Central memory CD8-positive, alpha-beta T cell (primary cell): Measurements from ENCODE around the gene ACBD3.
A peak's percentile ranks its signal among the peaks of the same experiment; 100 is the strongest.

Experiments
- ATAC-seq: fragments of 150-1000 bp; cut with Tn5 transposase; replicated peaks from 2 replicates; pipeline ENCODE4 v1.10.0; 2022; ENCODE audit warnings: mild to moderate bottlenecking, moderate FRiP score, moderate number of reproducible peaks; ENCODE audit not compliant: poor library complexity, severe bottlenecking; ENCODE audit errors: extremely low read depth
- DNase-seq, 2 donors: peaks; one replicate each; pipeline ENCODE4 v3.0.0; 2021; ENCODE audit warnings: low spot score in 2 of 2
- H3K27ac Mint-ChIP-seq: one replicate; pipeline ENCODE4 v1.8.0; 2022; ENCODE audit warnings: low read depth, mild to moderate bottlenecking, moderate library complexity, mixed read lengths
- H3K27me3 Mint-ChIP-seq: one replicate; pipeline ENCODE4 v1.8.0; 2022; ENCODE audit warnings: mixed read lengths
- H3K36me3 Mint-ChIP-seq: one replicate; pipeline ENCODE4 v1.8.0; 2022; ENCODE audit warnings: mild to moderate bottlenecking, moderate library complexity, mixed read lengths; ENCODE audit not compliant: insufficient read depth
- H3K4me1 Mint-ChIP-seq: one replicate; pipeline ENCODE4 v1.8.0; 2022; ENCODE audit warnings: mixed read lengths
- H3K4me3 Mint-ChIP-seq: one replicate; pipeline ENCODE4 v1.8.0; 2022; ENCODE audit warnings: mild to moderate bottlenecking, moderate library complexity, mixed read lengths
- H3K9me3 Mint-ChIP-seq: one replicate; pipeline ENCODE4 v1.8.0; 2022; ENCODE audit warnings: mixed read lengths

The ACBD3 gene

GRCh38 chr1:226111883-226112261 is 74.7 kb downstream of the ACBD3 start:
- Mint-ChIP-seq H3K4me1 (peaks cover 19% of the 10 kb centered on the region), H3K27ac (no peak overlapping the region), H3K4me3 (peak overlapping the region; percentile 96), H3K27me3 (no peaks in the 10 kb centered on the region), H3K36me3 (peaks cover 2% of the 10 kb centered on the region), H3K9me3 (no peaks in the 10 kb centered on the region)
- ATAC-seq: no peak
- no peak for DNase-seq

DNA sequence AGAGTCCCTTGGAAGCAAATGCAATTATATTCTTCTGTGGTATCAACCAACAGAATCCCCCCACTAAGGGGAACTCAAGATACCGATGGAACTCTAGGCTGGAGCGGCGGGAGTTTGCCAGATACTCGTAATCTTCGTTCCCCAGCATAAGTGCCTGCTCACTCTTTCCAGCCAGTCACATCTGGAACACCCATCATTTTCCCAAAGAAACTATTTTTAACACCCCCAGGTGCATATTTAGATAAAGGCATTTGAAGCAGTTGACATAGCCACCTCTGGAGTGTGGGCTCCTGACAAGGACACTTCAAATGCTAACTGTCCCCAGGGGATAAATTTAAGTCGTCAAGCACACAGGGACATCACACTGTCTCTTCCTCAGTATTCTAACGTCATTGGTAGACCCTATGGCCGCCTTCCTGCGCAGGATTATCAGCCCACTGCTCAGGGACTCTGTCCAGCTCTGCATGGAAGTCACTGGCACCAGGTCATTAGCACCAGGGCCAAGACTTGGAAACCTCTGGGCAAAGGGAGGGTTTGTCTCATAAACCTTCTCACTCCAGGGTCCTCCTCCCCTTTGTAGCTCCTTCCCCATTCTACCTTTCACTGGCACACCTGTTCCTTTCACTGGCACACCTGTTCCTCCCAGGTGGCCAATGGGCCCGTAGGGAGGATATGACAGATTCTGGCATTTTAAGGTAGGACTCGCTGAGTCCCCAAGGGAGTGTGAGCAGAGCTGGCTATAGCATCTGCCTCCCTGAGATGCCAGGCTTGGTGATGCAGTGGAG is 75.3 kb downstream of the ACBD3 start:
- Mint-ChIP-seq H3K27ac (peak overlapping the region; percentile 55), H3K4me3 (peak overlapping the region; percentile 96), H3K27me3 (no peaks in the 10 kb centered on the region), H3K9me3 (no peaks in the 10 kb centered on the region), H3K4me1 (peaks cover 19% of the 10 kb centered on the region), H3K36me3 (peaks cover 2% of the 10 kb centered on the region)
- ATAC-seq (no peak), DNase-seq (no peak)

DNA sequence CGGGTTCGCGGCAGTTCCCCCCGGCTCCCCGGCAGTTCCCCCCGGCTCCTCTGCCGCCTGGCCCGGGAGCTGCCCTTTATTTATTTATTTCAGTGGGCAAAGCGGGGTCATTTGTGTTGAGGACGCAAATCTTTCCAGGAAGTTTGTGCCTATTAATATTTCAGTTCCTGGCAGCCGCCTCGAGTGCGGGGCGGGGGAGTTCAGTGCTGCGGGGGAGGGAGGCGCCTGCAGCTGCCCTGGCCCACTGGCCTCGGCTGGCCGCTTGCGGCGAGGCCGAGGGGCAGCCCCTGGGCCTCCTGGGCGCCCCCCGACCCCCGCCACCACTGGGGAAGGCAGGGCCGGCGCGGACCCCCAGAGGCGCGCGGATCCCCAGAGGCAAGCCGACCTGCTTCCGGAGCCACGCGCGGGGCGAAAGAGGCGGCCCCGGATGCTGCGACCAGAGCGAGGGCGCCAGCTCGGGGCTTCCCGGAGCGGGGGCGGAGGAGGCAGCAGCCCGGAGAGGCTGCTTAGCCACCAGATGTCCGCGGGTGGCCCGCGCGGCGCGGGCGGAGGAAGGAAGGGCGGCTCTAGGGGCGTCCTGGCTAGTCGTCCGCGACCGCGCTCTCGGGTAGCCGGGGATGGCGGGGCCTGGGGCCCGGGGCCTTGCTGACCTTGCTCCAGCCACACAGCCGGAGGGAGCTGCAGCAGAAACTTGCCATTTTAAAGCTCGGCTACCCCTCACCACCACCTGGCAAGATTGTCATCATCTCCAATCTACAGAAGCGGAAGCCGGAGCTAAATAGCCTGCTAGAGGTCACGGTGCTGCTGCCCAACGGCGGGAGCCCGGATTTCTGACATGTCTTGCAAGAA is 76.1 kb downstream of the ACBD3 start:
- DNase-seq: peak; percentile 31 to 34
- no peaks in the 10 kb centered on the region for H3K9me3 Mint-ChIP-seq
- H3K4me3 Mint-ChIP-seq: peak overlapping the region; percentile 96
- peak; percentile 72 for ATAC-seq
- H3K4me1 Mint-ChIP-seq: peaks cover 19% of the 10 kb centered on the region
- peak overlapping the region; percentile 94 for H3K27ac Mint-ChIP-seq
- H3K27me3 Mint-ChIP-seq: no peaks in the 10 kb centered on the region
- peaks cover 2% of the 10 kb centered on the region for H3K36me3 Mint-ChIP-seq

DNA sequence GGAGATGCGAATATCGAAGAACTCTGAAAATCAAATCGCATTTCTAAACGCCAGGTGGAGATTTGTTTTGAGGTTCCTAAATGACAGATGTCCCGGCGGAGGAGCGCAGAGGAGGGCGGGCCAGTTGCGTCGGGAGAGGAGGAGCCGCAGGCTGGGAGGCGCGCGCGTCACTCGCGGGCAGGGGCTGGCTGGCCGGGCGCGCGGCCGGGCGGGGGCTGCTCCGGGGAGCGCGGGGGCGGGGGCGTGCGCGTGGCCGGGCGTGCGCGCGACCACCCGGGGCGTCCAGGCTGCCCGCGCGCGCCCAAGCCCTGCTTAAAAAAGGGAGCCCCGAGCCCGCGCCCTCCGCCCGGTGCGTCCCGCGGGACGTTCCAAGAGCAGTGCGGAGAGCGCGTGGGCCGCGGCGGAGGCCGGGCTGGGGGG is 76.7 kb downstream of the ACBD3 start:
- H3K36me3 Mint-ChIP-seq: peaks cover 2% of the 10 kb centered on the region
- ATAC-seq: peak; percentile 79

DNA sequence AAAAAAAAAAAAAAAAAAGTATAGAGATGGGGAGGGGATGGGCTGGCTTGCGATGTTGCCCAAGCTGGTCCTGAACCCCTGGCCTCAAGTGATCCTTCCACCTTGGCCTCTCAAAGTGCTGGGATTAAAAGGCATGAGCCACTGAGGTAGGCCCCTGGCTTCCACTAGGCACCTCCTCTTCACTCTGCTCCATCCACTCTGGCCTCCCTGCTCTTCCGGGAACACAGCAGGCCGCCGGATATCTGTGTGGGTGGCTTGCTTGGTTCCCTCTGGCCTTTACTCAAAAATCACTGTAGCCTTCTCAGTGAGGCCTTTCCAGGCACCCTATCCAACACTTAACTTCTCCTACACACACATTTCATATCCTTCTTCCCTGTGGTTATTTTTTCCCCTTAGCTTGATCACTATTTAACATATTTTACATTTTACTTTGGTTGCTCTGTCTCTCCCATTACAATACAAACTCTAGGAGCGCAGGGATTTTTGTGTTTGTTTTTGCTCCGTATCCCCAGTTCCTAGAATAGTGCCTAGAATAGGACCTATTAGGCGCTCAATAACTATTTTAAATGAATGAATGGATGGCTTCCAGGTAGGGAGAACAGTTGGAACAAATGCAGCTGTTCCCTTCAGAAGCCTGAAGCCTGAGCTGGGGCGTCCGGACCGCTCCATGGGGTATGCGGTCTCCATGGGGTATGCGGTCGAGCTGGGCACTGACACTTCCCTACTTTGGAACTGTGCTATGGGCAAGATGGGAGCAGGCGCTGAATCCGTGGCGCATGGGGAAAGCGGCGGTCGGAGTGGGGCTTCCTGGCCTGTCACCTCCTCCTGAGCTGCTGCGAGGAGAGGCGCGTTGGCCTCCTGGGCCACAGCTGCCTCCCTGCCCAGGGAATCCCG is 77.4 kb downstream of the ACBD3 start:
- Mint-ChIP-seq H3K27ac (peak overlapping the region; percentile 94), H3K27me3 (no peaks in the 10 kb centered on the region)
- DNase-seq: no peak

More for the DNA sequence above, 76.7 kb downstream of the ACBD3 start:
- Mint-ChIP-seq H3K9me3 (no peaks in the 10 kb centered on the region), H3K4me3 (peak overlapping the region; percentile 96), H3K27ac (peak overlapping the region; percentile 94), H3K27me3 (no peaks in the 10 kb centered on the region), H3K4me1 (peaks cover 19% of the 10 kb centered on the region)
- DNase-seq: peak; percentile 45 to 50

GRCh38 chr1:226107471-226108460 is 78.8 kb downstream of the ACBD3 start:
- peaks cover 19% of the 10 kb centered on the region for H3K4me1 Mint-ChIP-seq
- DNase-seq (no peak), ATAC-seq (no peak)
- peaks cover 2% of the 10 kb centered on the region for H3K36me3 Mint-ChIP-seq
- H3K9me3 Mint-ChIP-seq: no peaks in the 10 kb centered on the region
- H3K27ac Mint-ChIP-seq: no peak overlapping the region
- H3K27me3 Mint-ChIP-seq: no peaks in the 10 kb centered on the region
- no peak overlapping the region for H3K4me3 Mint-ChIP-seq

More for the DNA sequence above, 77.4 kb downstream of the ACBD3 start:
- ATAC-seq: no peak
- peak overlapping the region; percentile 96 for H3K4me3 Mint-ChIP-seq
- H3K36me3 Mint-ChIP-seq: peaks cover 2% of the 10 kb centered on the region
- peaks cover 19% of the 10 kb centered on the region for H3K4me1 Mint-ChIP-seq
- no peaks in the 10 kb centered on the region for H3K9me3 Mint-ChIP-seq

- Mint-ChIP-seq H3K27ac (no peak overlapping the region), H3K9me3 (no peaks in the 10 kb centered on the region), H3K36me3 (peaks cover 3% of the 10 kb centered on the region), H3K4me1 (peaks cover 15% of the 10 kb centered on the region), H3K4me3 (no peak overlapping the region), H3K27me3 (no peaks in the 10 kb centered on the region)
- ATAC-seq: no peak
- DNase-seq: no peak
These were observed 81.8 kb downstream of the ACBD3 start for GRCh38 chr1:226104671-226105121.

DNA sequence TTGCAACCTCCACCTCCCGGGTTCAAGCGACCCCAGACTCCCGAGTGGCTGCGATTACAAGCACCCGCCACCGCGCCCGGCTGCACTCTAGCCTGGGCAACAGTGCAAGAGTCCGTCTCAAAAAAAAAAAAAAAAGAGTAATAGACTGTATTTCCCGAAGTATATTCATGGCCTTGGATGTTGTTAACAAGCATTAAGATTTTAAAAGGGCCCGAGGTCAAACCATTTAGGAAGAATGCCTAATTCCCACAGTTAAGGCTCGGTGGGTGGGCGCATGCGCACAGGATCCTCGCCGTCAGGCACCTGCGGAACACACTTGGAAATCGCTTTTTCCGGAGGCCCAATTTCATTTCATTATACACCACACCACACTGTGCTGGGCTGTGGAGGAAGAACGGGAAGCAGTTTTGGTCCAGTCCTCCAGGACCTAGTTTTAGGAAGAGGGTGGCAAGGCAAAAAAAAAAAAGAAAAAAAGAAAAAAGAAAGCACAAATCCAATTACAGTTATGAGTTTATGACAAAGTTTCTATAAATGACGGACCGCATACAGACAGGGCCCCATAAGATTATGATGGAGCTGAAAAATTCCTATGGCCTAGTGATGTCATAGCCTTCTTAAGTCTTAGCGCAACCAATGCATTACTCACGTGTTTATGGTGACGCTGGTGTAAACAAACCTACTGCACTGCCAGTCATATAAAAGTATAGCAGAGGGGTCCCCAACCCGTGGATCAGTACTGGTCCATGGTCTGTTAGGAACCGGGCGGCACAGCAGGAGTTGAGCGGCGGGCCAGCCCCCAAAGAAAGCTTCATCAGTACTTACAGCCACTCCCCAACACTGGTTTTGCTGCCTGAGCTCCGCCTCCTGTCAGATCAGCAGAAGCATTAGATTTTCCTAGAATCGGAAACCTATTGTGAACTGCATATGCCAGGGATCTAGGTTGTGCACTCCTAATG is 85.8 kb downstream of the ACBD3 start:
- peaks cover 5% of the 10 kb centered on the region for H3K36me3 Mint-ChIP-seq

DNA sequence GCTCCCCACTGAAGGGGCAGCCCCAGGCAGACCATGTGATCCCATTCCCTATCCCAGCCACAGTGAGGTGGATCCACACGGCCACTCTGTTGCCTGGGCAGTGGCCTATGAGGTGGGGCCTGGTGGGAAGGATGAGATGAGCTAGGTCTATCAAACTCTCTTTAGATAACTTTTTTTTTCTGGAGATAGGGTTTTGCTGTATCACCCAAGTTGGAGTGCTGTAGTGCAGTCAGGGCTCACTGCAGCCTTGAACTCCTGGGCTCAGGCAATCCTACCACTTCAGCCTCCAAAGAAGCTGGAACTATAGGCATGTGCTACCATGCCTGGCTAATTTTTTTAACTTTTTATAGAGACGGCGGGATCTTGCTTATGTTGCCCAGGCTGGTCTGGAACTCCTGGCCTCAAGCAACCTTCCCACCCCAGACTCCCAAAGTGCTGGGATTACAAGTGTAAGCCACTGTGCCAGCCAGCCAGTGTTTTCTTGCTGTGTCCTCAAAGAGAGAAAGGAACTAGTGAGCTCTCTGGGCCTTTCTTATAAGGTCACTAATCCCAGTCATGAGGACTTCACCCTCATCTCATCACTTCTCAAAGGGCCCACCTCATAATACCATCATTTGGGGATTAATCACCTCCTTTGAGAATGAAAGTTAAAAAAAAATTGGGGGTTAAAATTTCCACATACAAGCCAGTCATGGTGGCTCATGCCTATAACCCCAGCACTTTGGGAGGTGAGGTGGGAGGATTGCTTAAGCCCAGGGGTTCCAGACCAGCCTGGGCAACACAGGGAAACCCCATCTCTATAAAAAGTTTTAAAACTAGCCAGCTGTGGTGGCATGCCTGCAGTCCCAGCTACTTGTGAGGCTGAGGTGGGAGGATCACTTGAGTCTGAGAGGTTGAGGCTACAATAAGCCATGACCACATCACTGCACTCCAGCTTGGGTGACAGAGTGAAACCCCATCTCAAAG is 87.4 kb downstream of the ACBD3 start:
- Mint-ChIP-seq H3K9me3 (no peaks in the 10 kb centered on the region), H3K27ac (no peak overlapping the region), H3K4me3 (no peak overlapping the region), H3K27me3 (peaks cover 20% of the 10 kb centered on the region), H3K4me1 (peaks cover 5% of the 10 kb centered on the region), H3K36me3 (peaks cover 5% of the 10 kb centered on the region)
- DNase-seq (no peak), ATAC-seq (no peak)

More for the DNA sequence above, 85.8 kb downstream of the ACBD3 start:
- H3K27me3 Mint-ChIP-seq: peaks cover 9% of the 10 kb centered on the region
- peak overlapping the region; percentile 74 for H3K4me3 Mint-ChIP-seq
- peaks cover 5% of the 10 kb centered on the region for H3K4me1 Mint-ChIP-seq
- H3K27ac Mint-ChIP-seq: peak overlapping the region; percentile 40
- ATAC-seq (peak; percentile 43), DNase-seq (no peak)
- no peaks in the 10 kb centered on the region for H3K9me3 Mint-ChIP-seq
